ENCODE results near the gene MKI67. TPM values are rescaled to one million over a fixed set of nuclear protein-coding genes. Genes with fewer than 3 reads are reported as not detected.

MKI67 gene
- total and polyA plus RNA-seq, 2 of the 13 experiments (the other 11 are each of a cell fraction or from before 2014, with no cell fraction given): 6.7 to 22.9 TPM

- TF ChIP-seq TFE3 (CRISPR knock-in tag; IDR thresholded peaks at IDR 0.05): peak; percentile 48; the same call in 1 of the 2 replicates
- TF ChIP-seq CCAR2 (optimal IDR thresholded peaks at IDR 0.05; ENCODE audit: low read depth, low read length): no peak
- no peak for TF ChIP-seq ZNF547 (CRISPR knock-in tag; IDR thresholded peaks at IDR 0.05)
- no peak for TF ChIP-seq MNT (IDR thresholded peaks at IDR 0.05)
- TF ChIP-seq RXRB (CRISPR knock-in tag; IDR thresholded peaks at IDR 0.05; ENCODE audit: borderline replicate concordance): peak; percentile 75
- TF ChIP-seq KDM2A (CRISPR knock-in tag; IDR thresholded peaks at IDR 0.05; ENCODE audit: borderline replicate concordance, low read depth): 0 out of 2 replicates have a peak, but pooled peaks have one; percentile 64
- peak; percentile 71 for TF ChIP-seq ZNF317 (CRISPR knock-in tag; IDR thresholded peaks at IDR 0.05)
- TF ChIP-seq DBP (CRISPR knock-in tag; IDR thresholded peaks at IDR 0.05; ENCODE audit: not compliant biosample characterization): no peak
- 0 out of 2 replicates have a peak, but pooled peaks have one; percentile 54 for TF ChIP-seq ERF (CRISPR knock-in tag; IDR thresholded peaks at IDR 0.05)
- TF ChIP-seq SIX4 (CRISPR knock-in tag; IDR thresholded peaks at IDR 0.05): no peak
- TF ChIP-seq MTF2 (CRISPR knock-in tag; IDR thresholded peaks at IDR 0.05; ENCODE audit: borderline replicate concordance): no peak
- no peak for TF ChIP-seq SNAI1 (CRISPR knock-in tag; IDR thresholded peaks at IDR 0.05; ENCODE audit: borderline replicate concordance)
- no peak for TF ChIP-seq KLF9 (CRISPR knock-in tag; IDR thresholded peaks at IDR 0.05; ENCODE audit: low read depth)
- TF ChIP-seq ZNF124 (CRISPR knock-in tag; IDR thresholded peaks at IDR 0.05): 0 out of 2 replicates have a peak, but pooled peaks have one; percentile 67
- 0 out of 2 replicates have a peak, but pooled peaks have one; percentile 35 for TF ChIP-seq REPIN1 (CRISPR knock-in tag; IDR thresholded peaks at IDR 0.05; ENCODE audit: borderline replicate concordance, low read depth)
- 0 out of 2 replicates have a peak, but pooled peaks have one; percentile 37 for TF ChIP-seq MZF1 (CRISPR knock-in tag; IDR thresholded peaks at IDR 0.05; ENCODE audit: borderline replicate concordance)
- TF ChIP-seq ZSCAN22 (CRISPR knock-in tag; IDR thresholded peaks at IDR 0.05): no peak
- no peak for TF ChIP-seq MAFG (CRISPR knock-in tag; IDR thresholded peaks at IDR 0.05)
- 0 out of 2 replicates have a peak, but pooled peaks have one; percentile 24 for TF ChIP-seq TAF1 (CRISPR knock-in tag; IDR thresholded peaks at IDR 0.05)
- TF ChIP-seq SCMH1 (CRISPR knock-in tag; IDR thresholded peaks at IDR 0.05; ENCODE audit: borderline replicate concordance): no peak
- TF ChIP-seq, protein P1, sequence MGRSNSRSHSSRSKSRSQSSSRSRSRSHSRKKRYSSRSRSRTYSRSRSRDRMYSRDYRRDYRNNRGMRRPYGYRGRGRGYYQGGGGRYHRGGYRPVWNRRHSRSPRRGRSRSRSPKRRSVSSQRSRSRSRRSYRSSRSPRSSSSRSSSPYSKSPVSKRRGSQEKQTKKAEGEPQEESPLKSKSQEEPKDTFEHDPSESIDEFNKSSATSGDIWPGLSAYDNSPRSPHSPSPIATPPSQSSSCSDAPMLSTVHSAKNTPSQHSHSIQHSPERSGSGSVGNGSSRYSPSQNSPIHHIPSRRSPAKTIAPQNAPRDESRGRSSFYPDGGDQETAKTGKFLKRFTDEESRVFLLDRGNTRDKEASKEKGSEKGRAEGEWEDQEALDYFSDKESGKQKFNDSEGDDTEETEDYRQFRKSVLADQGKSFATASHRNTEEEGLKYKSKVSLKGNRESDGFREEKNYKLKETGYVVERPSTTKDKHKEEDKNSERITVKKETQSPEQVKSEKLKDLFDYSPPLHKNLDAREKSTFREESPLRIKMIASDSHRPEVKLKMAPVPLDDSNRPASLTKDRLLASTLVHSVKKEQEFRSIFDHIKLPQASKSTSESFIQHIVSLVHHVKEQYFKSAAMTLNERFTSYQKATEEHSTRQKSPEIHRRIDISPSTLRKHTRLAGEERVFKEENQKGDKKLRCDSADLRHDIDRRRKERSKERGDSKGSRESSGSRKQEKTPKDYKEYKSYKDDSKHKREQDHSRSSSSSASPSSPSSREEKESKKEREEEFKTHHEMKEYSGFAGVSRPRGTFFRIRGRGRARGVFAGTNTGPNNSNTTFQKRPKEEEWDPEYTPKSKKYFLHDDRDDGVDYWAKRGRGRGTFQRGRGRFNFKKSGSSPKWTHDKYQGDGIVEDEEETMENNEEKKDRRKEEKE (IDR thresholded peaks at IDR 0.05): no peak
- TF ChIP-seq, protein P2, sequence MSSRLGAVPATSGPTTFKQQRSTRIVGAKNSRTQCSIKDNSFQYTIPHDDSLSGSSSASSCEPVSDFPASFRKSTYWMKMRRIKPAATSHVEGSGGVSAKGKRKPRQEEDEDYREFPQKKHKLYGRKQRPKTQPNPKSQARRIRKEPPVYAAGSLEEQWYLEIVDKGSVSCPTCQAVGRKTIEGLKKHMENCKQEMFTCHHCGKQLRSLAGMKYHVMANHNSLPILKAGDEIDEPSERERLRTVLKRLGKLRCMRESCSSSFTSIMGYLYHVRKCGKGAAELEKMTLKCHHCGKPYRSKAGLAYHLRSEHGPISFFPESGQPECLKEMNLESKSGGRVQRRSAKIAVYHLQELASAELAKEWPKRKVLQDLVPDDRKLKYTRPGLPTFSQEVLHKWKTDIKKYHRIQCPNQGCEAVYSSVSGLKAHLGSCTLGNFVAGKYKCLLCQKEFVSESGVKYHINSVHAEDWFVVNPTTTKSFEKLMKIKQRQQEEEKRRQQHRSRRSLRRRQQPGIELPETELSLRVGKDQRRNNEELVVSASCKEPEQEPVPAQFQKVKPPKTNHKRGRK (CRISPR knock-in tag; IDR thresholded peaks at IDR 0.05): no peak
Measured at GRCh38 chr10:128156999-128157755, 31.0 kb upstream of the MKI67 start (continued).
